GM19452 (cell line): ENCODE data around the gene PGA3.
"Not testable (repeated sequence)": the region's sequence is repeated elsewhere in the genome, so short reads cannot be mapped to it uniquely, and the experiment has no call there.

Experiments
- ATAC-seq: cut with Tn5 transposase; IDR thresholded peaks from one replicate; pipeline ENCODE4 v1.9.1; 2021; ENCODE audit not compliant: unreplicated experiment

Gene PGA3

GRCh38 chr11:61202950-61203746 lies at the start of gene PGA3:
Gene PGA3 (plus strand): TSS chr11:61203515. CDS start chr11:61203565, 50 bp downstream.
- not testable (repeated sequence) for ATAC-seq

GRCh38 chr11:61153593-61154095 lies 49.7 kb upstream of the PGA3 start:
- ATAC-seq, result no peak

- ATAC-seq, result no peak
These were observed 48.8 kb upstream of the PGA3 start for GRCh38 chr11:61154528-61154927.

- no peak for ATAC-seq
These were observed 48.0 kb upstream of the PGA3 start for GRCh38 chr11:61155312-61155711.

- ATAC-seq, result no peak
These were observed 47.6 kb upstream of the PGA3 start for GRCh38 chr11:61155741-61156140.

- no peak for ATAC-seq
These were observed 45.6 kb upstream of the PGA3 start for GRCh38 chr11:61157743-61158142.

- no peak for ATAC-seq
These were observed 44.5 kb upstream of the PGA3 start for GRCh38 chr11:61158691-61159381.

- ATAC-seq, result no peak
These were observed 42.7 kb upstream of the PGA3 start for GRCh38 chr11:61160487-61161189.

GRCh38 chr11:61161190-61162091 lies 41.9 kb upstream of the PGA3 start, which contains the start of gene VPS37C:
Gene VPS37C (minus strand): TSS chr11:61161426. CDS start chr11:61138829, 22,597 bp downstream.
- peak; percentile 71 for ATAC-seq

GRCh38 chr11:61162092-61162941 lies 41.0 kb upstream of the PGA3 start:
- no peak for ATAC-seq

- ATAC-seq, result no peak
These were observed 40.3 kb upstream of the PGA3 start for GRCh38 chr11:61163021-61163420.

- no peak for ATAC-seq
These were observed 39.4 kb upstream of the PGA3 start for GRCh38 chr11:61163714-61164605.

- no peak for ATAC-seq
These were observed 38.5 kb upstream of the PGA3 start for GRCh38 chr11:61164606-61165424.

GRCh38 chr11:61165785-61166184 lies 37.5 kb upstream of the PGA3 start:
- ATAC-seq, result not testable (repeated sequence)

- not testable (repeated sequence) for ATAC-seq
These were observed 37.0 kb upstream of the PGA3 start for GRCh38 chr11:61166331-61166730.

- ATAC-seq, result no peak
These were observed 35.1 kb upstream of the PGA3 start for GRCh38 chr11:61168042-61168688.

GRCh38 chr11:61168800-61169199 lies 34.5 kb upstream of the PGA3 start:
- ATAC-seq, result no peak
